ENCODE measurements around the gene ZNF800. TPM values are rescaled to one million over a fixed set of nuclear protein-coding genes. Genes with fewer than 3 reads are reported as not detected.
"Not testable (repeated sequence)": the region's sequence is repeated elsewhere in the genome, so short reads cannot be mapped to it uniquely, and the experiment has no call there.

Gene ZNF800
- total RNA-seq, 3 donors from 2014 or later, result 29.5 to 51.1 (median 31.0) TPM

DNA sequence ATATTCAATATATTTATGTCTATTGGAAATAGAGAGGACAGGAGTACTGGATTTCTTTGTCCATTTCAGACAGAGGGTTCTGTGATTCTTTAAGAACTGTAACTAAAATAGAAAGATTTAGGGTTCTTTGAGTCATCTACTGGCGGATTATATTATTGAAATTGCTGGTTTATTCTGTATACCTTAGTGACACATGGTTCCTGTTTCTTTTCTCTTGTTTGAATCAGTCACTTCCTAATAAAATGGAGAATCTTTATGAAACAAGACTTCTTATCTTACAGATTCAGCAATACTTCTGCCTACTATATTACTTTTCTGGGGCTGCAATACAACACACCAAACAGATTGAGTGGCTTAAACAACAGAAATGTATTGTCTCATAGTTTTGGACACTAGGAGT is 20.8 kb upstream of the ZNF800 start:
- no peaks in the 10 kb centered on the region for H3K4me1 ChIP-seq
- DNase-seq (ENCODE audit: low spot score in 2 of 2), result no peak
- no peaks in the 10 kb centered on the region for H3K27me3 ChIP-seq
- TF ChIP-seq POLR2AphosphoS5 (IDR thresholded peaks at IDR 0.05), result no peak
- TF ChIP-seq POLR2A (IDR thresholded peaks at IDR 0.05), result no peak
- TF ChIP-seq CTCF (IDR thresholded peaks at IDR 0.05), result no peak
- H3K4me3 ChIP-seq, result no peak overlapping the region
- intact Hi-C loops (cut with DNase I; ENCODE audit: low total_unique reads), result no loop called here
- H3K36me3 ChIP-seq, result no peaks in the 10 kb centered on the region
- H3K27ac ChIP-seq, result no peak overlapping the region
- H3K9me3 ChIP-seq, result no peaks in the 10 kb centered on the region

DNA sequence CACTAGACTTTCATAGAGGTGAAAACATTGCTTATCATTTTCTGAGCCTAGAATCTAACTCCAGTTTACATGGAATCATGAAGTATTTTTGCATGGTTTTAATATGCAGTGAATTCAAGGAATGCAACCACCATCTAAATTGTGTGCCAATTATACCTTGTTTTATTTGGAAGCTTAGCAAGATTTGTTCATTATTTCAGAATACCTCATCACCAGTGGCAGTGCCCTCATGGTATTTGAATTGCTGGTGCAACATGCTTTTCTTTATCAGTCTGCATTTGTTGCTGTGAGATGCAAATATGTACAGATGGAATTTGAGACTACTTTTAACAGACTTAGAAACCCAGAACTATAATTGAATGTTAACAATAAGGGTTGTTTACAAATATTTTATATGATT is 18.7 kb upstream of the ZNF800 start:
- H3K36me3 ChIP-seq, result no peaks in the 10 kb centered on the region
- H3K4me3 ChIP-seq, result no peak overlapping the region
- H3K27me3 ChIP-seq, result no peaks in the 10 kb centered on the region
- H3K4me1 ChIP-seq, result no peaks in the 10 kb centered on the region
- no peak for DNase-seq (ENCODE audit: low spot score in 2 of 2)
- no peaks in the 10 kb centered on the region for H3K9me3 ChIP-seq
- no peak overlapping the region for H3K27ac ChIP-seq
- intact Hi-C loops (cut with DNase I; ENCODE audit: low total_unique reads), result no loop called here
- TF ChIP-seq POLR2AphosphoS5 (IDR thresholded peaks at IDR 0.05) (no peak), POLR2A (IDR thresholded peaks at IDR 0.05) (no peak)

DNA sequence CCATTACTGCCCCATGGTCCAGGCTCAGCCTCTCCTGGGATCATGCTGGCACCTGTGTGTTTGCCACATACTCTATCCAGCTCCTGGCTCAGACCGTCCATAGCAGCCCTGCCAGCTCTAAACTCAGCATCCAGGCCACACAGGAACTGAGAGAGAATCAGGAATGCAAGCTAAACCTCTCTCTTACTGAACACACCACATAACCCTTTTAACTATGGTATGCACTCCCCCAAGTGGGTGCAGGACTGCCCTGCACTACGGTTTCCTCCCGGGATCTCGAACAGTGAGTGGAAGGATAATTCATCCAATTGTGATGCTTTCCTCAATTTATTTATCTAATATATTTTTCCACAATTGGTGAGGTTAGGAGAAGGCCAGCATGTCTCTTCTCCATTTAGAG is 17.1 kb upstream of the ZNF800 start:
- intact Hi-C loops (cut with DNase I; ENCODE audit: low total_unique reads), result no loop called here
- H3K36me3 ChIP-seq, result no peaks in the 10 kb centered on the region
- H3K27me3 ChIP-seq, result no peaks in the 10 kb centered on the region
- DNase-seq (ENCODE audit: low spot score in 2 of 2), result no peak
- no peak overlapping the region for H3K27ac ChIP-seq
- no peaks in the 10 kb centered on the region for H3K9me3 ChIP-seq
- H3K4me1 ChIP-seq, result no peaks in the 10 kb centered on the region
- TF ChIP-seq POLR2A (IDR thresholded peaks at IDR 0.05), result no peak
- no peak for TF ChIP-seq POLR2AphosphoS5 (IDR thresholded peaks at IDR 0.05)
- no peak for TF ChIP-seq CTCF (IDR thresholded peaks at IDR 0.05)
- H3K4me3 ChIP-seq, result no peak overlapping the region

GRCh38 chr7:127404286-127405072 is 12.0 kb upstream of the ZNF800 start:
- intact Hi-C loops (cut with DNase I; ENCODE audit: low total_unique reads), result no loop called here
- Histone ChIP-seq H3K27ac (no peak overlapping the region), H3K4me1 (no peaks in the 10 kb centered on the region), H3K9me3 (no peaks in the 10 kb centered on the region), H3K27me3 (no peaks in the 10 kb centered on the region), H3K4me3 (no peak overlapping the region), H3K36me3 (no peaks in the 10 kb centered on the region)
- TF ChIP-seq CTCF (IDR thresholded peaks at IDR 0.05), result no peak
- no peak for TF ChIP-seq POLR2AphosphoS5 (IDR thresholded peaks at IDR 0.05)
- DNase-seq (ENCODE audit: low spot score in 2 of 2), result no peak

DNA sequence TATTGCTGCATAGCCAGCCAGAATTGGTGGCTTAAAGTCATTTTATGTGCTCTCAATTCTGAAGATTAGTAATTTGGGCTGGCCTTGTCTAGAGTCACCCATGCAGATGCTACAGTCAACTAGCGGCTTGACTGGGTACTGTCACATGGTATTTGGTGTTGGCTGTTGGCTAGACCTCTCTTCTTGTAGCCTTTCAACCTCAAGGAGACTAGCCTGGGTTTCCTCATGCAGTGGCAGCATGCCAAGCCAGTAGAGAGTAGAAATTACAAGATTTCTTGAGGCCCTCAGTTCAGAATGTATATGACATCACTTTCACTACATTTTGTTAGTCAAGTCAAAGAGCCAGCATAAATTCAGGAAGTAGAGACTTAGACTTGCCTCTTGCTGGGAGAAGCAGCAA is 3.7 kb upstream of the ZNF800 start:
- Histone ChIP-seq H3K4me3 (no peak overlapping the region), H3K4me1 (peaks cover 0 to under 1% of the 10 kb centered on the region in 2 donors), H3K36me3 (no peaks in the 10 kb centered on the region), H3K27ac (no peak overlapping the region), H3K27me3 (no peaks in the 10 kb centered on the region), H3K9me3 (no peaks in the 10 kb centered on the region)
- intact Hi-C loops (cut with DNase I; ENCODE audit: low total_unique reads), result no loop called here
- TF ChIP-seq POLR2A (IDR thresholded peaks at IDR 0.05), result no peak
- no peak for TF ChIP-seq POLR2AphosphoS5 (IDR thresholded peaks at IDR 0.05)
- no peak for TF ChIP-seq CTCF (IDR thresholded peaks at IDR 0.05)
- DNase-seq (ENCODE audit: low spot score in 2 of 2), result no peak

DNA sequence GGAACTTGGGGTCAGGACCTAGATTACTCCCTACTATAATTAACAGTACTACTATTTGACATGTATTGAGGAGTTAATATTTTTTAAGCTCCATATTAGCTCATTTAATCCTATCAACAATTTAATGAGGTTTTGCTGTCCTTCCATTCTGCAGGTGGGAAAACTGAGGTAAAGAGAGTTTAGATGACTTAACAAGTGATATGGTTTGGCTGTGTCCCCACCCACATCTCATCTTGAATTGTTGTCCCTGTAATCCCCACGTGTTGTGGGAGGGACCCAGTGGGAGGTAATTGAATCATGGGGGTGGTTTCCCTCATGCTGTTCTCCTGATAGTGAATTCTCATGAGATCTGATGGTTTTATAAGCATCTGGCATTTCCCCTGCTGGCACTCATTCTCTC is 2.6 kb upstream of the ZNF800 start:
- H3K4me3 ChIP-seq; intact Hi-C loops (cut with DNase I; ENCODE audit: low total_unique reads); H3K36me3 ChIP-seq; H3K9me3 ChIP-seq; H3K27me3 ChIP-seq; DNase-seq (ENCODE audit: low spot score in 2 of 2); H3K27ac ChIP-seq; H3K4me1 ChIP-seq: not testable (repeated sequence)

Data from breast epithelium (tissue), 4 donors.